Right ventricle myocardium superior (tissue), 1 donor: Measurements from ENCODE around the gene POGZ. TPM values are rescaled to one million over a fixed set of nuclear protein-coding genes. Genes with fewer than 3 reads are reported as not detected.
"Not testable (repeated sequence)": the region's sequence is repeated elsewhere in the genome, so short reads cannot be mapped to it uniquely, and the experiment has no call there.

Experiments
- ATAC-seq: fragments of 200-7000 bp; cut with Tn5 transposase; one replicate; pipeline ENCODE4 v1.9.1; 2020; ENCODE audit warnings: mild to moderate bottlenecking; ENCODE audit not compliant: poor library complexity
- DNase-seq: peaks from one replicate; pipeline ENCODE4 v3.0.0-alpha.2; 2020
- intact Hi-C: fragments of 100-400 bp; cut with DNase I; formaldehyde crosslinking; loops from one replicate; pipeline ENCODE4 v1.11.2; 2022
- total RNA-seq: library from RNA; stranded (reverse); fragmentation: NEBNext Ultra II Directional; extraction: Animal tissue kit (Norgen Biotek cat#: 25700); gene quantifications from one replicate; pipeline ENCODE4 v1.2.1, GENCODE V29; 2021
- donor health status: DM: no; HTN: yes; CAD: no; lungs with severe emphysema.

Gene POGZ
- total RNA-seq, 1 donor from 2014 or later = 42.0 TPM

DNA sequence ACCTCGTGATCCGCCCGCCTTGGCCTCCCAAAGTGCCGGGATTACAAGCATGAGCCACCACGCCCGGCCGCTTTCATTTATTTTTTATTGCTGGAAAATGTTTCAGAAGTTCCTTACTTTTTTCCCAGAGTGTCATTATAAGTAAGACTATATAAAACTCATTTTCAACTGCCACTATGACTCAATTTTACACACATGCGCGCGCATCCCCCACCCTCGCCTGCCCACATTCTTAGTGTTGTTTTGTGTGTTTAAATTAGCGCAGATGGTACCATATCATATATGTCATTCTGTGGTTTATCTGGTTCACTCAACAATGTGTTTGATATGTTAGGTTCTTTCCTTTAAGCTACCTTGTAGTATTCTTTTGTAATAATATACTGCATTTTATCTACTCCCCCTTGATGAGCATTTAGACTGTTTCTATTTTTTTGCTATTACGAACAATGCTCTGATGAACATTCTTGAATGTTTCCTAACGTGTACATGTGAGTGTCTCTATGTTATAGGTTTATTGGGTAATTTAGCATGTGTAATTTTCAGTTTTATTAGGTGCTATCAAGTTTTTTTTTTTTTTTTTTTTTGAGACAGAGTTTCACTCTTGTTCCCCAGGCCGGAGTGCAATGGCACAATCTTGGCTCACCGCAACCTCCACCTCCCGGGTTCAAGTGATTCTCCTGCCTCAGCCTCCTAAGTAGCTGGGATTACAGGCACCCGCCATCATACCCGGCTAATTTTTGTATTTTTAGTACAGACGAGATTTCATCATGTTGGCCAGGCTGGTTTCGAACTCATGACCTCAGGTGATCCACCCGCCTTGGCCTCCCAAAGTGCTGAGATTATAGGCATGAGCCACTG lies 68.8 kb downstream of the POGZ start:
- ATAC-seq, intact Hi-C loops: not testable (repeated sequence)

DNA sequence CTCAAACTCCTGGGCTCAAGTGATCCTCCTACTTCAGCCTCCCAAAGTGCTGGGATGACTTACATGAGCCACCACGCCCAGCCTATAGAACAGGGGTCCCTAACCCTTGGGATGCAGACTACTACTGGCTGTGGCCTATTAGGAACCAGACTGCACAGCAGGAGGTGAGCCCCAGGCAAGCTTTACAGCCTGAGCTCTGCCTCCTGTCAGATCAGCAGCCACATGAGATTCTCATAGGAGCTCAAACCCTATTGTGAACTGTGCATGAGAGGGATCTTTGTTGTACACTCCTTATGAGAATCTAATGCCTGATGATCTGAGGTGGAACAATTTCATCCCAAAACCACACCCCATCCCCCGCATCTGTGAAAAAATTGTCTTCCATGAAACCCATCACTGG lies 73.3 kb downstream of the POGZ start:
- no peak for DNase-seq
- no peak for ATAC-seq
- intact Hi-C loops = no loop called here

More for the DNA sequence above, 68.8 kb downstream of the POGZ start:
- not testable (repeated sequence) for DNase-seq

DNA sequence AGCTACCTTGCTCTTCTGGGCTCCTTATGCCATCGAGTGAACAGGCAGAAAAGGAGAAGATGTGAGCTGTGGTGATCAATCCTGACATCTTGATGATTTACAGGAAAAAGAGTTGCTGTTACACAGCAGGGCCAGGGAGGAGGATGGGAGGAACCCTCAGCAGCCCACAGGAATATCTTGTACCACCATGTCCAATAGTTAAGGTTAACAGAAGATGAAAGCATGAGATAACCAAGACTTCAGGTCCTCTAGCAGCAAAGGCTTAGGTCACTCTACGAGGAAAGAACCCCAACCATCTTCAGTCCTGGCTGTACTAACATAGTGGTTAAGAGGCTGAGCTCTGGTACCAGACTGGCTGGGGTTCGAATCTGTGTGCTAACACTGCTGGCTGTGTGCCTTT lies 74.7 kb downstream of the POGZ start:
- no peak for ATAC-seq
- intact Hi-C loops = no loop called here
- no peak for DNase-seq

DNA sequence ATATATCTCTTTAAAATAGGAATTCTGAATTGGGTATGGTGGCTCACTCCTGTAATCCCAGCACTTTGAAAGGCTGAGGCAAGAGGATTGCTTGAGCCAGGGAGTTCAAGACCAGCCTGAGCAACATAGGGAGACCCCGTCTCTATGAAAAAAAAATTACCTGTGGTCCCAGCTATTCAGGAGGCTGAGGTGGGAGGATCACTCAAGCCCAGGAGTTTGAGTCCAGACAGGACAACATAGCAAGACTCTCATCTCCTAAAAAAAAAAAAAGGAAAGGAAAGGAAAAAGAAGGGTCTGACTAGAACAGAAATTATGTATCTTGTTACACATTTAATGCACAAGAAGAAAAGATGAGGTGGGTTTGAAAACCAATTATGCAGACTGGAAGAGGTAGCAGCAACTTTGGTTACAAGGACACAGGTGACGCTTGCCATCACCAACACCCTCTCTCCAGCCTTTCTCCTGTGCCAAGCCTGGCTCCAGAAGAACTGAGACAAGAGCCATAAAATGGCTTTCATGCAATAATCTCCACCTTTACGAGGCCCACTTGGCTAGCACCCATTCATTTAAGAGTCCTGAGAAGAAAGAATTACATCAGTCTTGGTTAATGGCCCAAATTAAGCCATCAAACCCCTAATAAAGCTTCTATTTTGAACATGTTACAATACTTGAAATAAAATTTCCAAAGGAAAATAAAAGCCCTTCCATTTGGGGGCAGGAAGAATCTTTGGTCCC lies 82.0 kb downstream of the POGZ start:
- ATAC-seq = no peak
- DNase-seq = no peak
- intact Hi-C loops = no loop called here

DNA sequence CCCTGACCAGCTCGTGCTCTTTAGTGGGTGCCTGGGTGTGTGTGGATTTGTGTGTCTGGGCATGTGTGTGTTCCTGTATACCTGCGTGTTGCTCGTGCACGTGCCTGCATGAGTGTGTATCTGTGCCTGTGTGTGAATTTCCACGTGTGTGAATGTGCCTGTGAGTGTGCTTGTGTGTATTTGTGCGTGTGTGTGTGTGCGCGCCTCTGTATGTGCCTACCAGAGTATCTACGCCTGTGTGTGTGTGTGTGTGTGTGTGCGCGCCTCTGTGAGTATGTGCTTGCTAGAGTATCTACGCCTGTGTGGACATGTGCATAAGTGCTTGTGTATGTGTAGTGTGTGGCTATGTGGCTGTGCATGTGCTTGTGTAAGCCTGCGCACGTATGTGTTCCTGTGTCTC lies 86.1 kb downstream of the POGZ start:
- intact Hi-C loops = no loop called here
- ATAC-seq = no peak
- DNase-seq = no peak

- intact Hi-C loops = no loop called here
- ATAC-seq = peak; percentile 88
- DNase-seq = peak; percentile 89
Measured at GRCh38 chr1:151372058-151372934, 87.0 kb downstream of the POGZ start, which contains the start of gene SELENBP1. Gene SELENBP1, minus strand, starts transcription at chr1:151372705. Its CDS starts 64 bp downstream, at chr1:151372641.

GRCh38 chr1:151371370-151372057 lies 87.8 kb downstream of the POGZ start:
- intact Hi-C loops = no loop called here
- peak; percentile 52 for ATAC-seq
- peak; percentile 85 for DNase-seq

- intact Hi-C loops = no loop called here
- DNase-seq (peak; percentile 80), ATAC-seq (peak; percentile 25)
Measured at GRCh38 chr1:151370211-151370911, 88.9 kb downstream of the POGZ start.

- intact Hi-C loops = no loop called here
- DNase-seq (no peak), ATAC-seq (no peak)
Measured at GRCh38 chr1:151369621-151370048, 89.7 kb downstream of the POGZ start.

DNA sequence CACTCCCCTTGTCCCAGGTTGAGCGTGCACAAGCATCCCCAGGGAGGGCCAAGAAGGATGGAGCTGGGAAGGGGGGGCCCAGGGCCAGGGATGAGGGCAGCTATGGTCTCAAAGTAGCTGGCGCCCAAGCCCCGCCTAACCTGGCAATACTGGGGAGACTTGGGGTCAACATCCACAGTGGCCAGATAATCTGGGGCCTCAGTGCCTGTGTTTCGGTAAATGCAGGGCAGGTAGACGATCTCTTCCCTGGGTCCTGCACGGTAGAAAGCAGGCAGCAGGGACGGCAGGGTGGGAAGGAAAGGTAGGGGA lies 90.0 kb downstream of the POGZ start:
- intact Hi-C loops = no loop called here
- no peak for DNase-seq
- ATAC-seq = no peak

- intact Hi-C loops = no loop called here
- no peak for DNase-seq
- peak; percentile 3 for ATAC-seq
Measured at GRCh38 chr1:151368393-151369301, 90.6 kb downstream of the POGZ start.

DNA sequence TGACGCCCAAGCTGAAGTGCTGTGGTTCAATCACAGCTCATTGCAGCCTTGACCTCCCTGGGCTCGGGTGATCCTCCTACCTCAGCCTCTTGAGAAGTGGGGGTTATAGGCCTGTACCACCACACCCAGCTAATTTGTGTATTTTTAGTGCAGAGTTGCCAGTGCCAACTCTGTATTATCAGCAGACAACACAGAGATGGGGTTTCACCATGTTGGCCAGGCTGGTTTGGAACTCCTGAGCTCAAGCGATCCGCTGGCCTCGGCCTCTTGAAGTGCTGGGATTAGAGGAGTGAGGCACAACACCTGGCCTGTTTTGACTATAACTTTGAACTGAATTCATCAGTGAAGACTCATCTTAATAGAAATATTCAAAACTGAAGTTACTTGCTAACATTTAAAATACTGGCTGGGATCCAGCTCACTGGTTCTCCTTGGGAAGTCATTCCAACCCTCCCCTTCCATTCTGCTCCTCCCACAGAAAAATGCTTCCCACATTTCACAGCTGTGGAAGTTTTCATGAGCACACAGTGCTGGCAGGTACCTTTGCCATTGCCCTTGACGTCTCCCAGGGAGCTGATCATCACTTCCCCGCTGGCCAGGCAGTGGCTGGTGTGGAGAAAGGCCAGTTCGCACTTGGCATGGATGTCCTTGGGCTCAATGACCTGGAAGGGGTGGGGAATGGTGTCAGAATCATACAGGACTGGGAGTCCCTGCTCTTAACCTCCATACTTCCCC lies 91.5 kb downstream of the POGZ start:
- DNase-seq = peak; percentile 63
- peak; percentile 34 for ATAC-seq

GRCh38 chr1:151364996-151365395 lies 94.3 kb downstream of the POGZ start:
- intact Hi-C loops = no loop called here
- ATAC-seq (no peak), DNase-seq (no peak)

More for the DNA sequence above, 91.5 kb downstream of the POGZ start:
- intact Hi-C loops = no loop called here

DNA sequence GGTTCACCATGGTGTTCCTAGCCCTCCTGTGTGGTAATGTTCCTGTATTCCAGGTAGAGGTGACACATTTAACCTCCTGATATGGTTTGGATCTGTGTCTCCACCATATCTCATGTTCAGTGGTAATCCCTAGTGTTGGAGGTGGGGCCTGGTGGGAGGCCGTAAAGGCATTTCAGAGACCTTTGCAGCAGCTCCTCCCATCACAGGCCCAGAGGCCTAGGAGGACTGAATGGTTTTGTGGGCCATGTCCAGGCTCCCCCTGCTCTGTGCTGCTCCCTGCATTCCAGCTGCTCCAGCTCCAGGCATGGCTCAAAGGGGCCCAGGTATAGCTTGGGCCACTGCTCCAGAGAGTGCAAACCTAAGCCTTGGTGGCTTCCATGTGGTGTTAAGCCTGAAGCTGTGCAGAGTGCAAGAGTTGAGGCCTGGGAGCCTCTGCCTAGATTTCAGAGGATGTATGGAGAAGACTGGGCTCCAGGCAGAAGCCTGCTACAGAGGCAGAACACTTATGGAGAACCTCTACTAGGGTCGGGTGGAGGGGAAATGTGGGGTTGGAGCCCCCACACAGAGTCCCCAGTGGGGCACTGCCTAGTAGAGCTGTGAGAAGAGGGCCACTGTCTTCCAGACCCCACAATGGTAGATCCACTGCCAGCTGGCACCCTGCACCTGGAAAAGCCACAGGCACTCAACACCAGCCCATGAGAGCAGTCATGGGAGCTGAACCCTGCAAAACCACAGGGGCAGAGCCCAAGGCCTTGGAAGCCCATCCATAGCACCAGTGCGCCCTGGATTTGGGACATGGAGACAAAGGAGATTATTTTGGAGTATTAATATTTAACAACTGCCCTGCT lies 96.8 kb downstream of the POGZ start:
- ATAC-seq = no peak
- no peak for DNase-seq
- intact Hi-C loops = no loop called here

GRCh38 chr1:151361883-151362282 lies 97.4 kb downstream of the POGZ start:
- DNase-seq (no peak), ATAC-seq (no peak)
- intact Hi-C loops = no loop called here
